SK-N-SH treated with all-trans-retinoic acid at 6 μM for 48 hours (cell line): ENCODE results near the gene SLC22A4.

ENCODE experiments used
- ATAC-seq: fragments of 200-7000 bp; cut with Tn5 transposase; 3 replicates; pipeline ENCODE4 v1.9.1; 2020; ENCODE audit warnings: mild to moderate bottlenecking, moderate library complexity
- ARNTL ChIP-seq: fragments of 450-650 bp; formaldehyde crosslinking; IDR thresholded peaks from 2 replicates; pipeline ENCODE4 v1.5.0; 2020; ENCODE audit warnings: low read depth, mild to moderate bottlenecking, moderate library complexity, borderline replicate concordance
- BACH2 ChIP-seq: fragments of 250-450 bp; sonication (Bioruptor Pico); IDR thresholded peaks from 2 replicates; pipeline ENCODE4 v1.9.0; 2021; ENCODE audit warnings: mild to moderate bottlenecking, borderline replicate concordance
- CSDC2 ChIP-seq: fragments of 250-450 bp; sonication (Bioruptor Pico); IDR thresholded peaks from 2 replicates; pipeline ENCODE4 v1.5.0; 2020; ENCODE audit warnings: mild to moderate bottlenecking, moderate library complexity
- CSRNP3 ChIP-seq: fragments of 250-450 bp; sonication (Bioruptor Pico); IDR thresholded peaks from 2 replicates; pipeline ENCODE4 v1.5.1; 2021; ENCODE audit warnings: mild to moderate bottlenecking, moderate library complexity
- ESRRG ChIP-seq: fragments of 250-450 bp; sonication (Bioruptor Pico); IDR thresholded peaks from 2 replicates; pipeline ENCODE4 v1.6.1; 2021; ENCODE audit warnings: mild to moderate bottlenecking
- GLIS3 ChIP-seq: fragments of 250-450 bp; sonication (Bioruptor Pico); IDR thresholded peaks from 2 replicates; pipeline ENCODE4 v1.5.0; 2020; ENCODE audit warnings: mild to moderate bottlenecking, moderate library complexity
- ISL1 ChIP-seq: fragments of 250-450 bp; sonication (Bioruptor Pico); IDR thresholded peaks from 2 replicates; pipeline ENCODE4 v2.1.2; 2022; ENCODE audit warnings: mild to moderate bottlenecking, moderate library complexity
- OSR1 ChIP-seq: fragments of 250-450 bp; sonication (Bioruptor Pico); IDR thresholded peaks from 2 replicates; pipeline ENCODE4 v1.8.0; 2022; ENCODE audit warnings: moderate library complexity, mild to moderate bottlenecking, inconsistent platforms
- PATZ1 ChIP-seq: fragments of 250-450 bp; sonication (Bioruptor Pico); IDR thresholded peaks from 2 replicates; pipeline ENCODE4 v1.8.0; 2020; ENCODE audit warnings: mild to moderate bottlenecking, moderate library complexity, borderline replicate concordance
- POU6F1 ChIP-seq: fragments of 250-450 bp; sonication (Bioruptor Pico); IDR thresholded peaks from 2 replicates; pipeline ENCODE4 v1.8.0; 2021; ENCODE audit warnings: low read depth, mild to moderate bottlenecking, moderate library complexity, borderline replicate concordance
- PPARA ChIP-seq: fragments of 250-450 bp; sonication (Bioruptor Pico); IDR thresholded peaks from 2 replicates; pipeline ENCODE4 v1.5.0; 2020; ENCODE audit warnings: mild to moderate bottlenecking, borderline replicate concordance
- RARB ChIP-seq: fragments of 250-450 bp; sonication (Bioruptor Pico); IDR thresholded peaks from 2 replicates; pipeline ENCODE4 v1.8.0; 2021; ENCODE audit warnings: mild to moderate bottlenecking, moderate library complexity
- SNAI2 ChIP-seq: fragments of 250-450 bp; sonication (Bioruptor Pico); IDR thresholded peaks from 2 replicates; pipeline ENCODE4 v1.5.0; 2020; ENCODE audit warnings: mild to moderate bottlenecking, moderate library complexity
- TCF4 ChIP-seq: fragments of 250-450 bp; sonication (Bioruptor Pico); IDR thresholded peaks from 2 replicates; pipeline ENCODE4 v1.8.0; 2021; ENCODE audit warnings: mild to moderate bottlenecking, moderate library complexity, borderline replicate concordance
- TOX ChIP-seq: fragments of 250-450 bp; sonication (Bioruptor Pico); IDR thresholded peaks from 2 replicates; pipeline ENCODE4 v1.8.0; 2021; ENCODE audit warnings: mild to moderate bottlenecking, moderate library complexity, borderline replicate concordance
- ZC3H10 ChIP-seq: fragments of 250-450 bp; sonication (Bioruptor Pico); IDR thresholded peaks from 2 replicates; pipeline ENCODE4 v1.5.1; 2021; ENCODE audit warnings: mild to moderate bottlenecking, moderate library complexity
- ZFP3 ChIP-seq: fragments of 250-450 bp; sonication (Bioruptor Pico); IDR thresholded peaks from 2 replicates; pipeline ENCODE4 v1.5.0; 2020; ENCODE audit warnings: mild to moderate bottlenecking, moderate library complexity
- ZFP30 ChIP-seq: fragments of 450-650 bp; formaldehyde crosslinking; IDR thresholded peaks from 2 replicates; pipeline ENCODE4 v1.5.0; 2022; ENCODE audit warnings: mild to moderate bottlenecking, moderate library complexity
- ZNF70 ChIP-seq: fragments of 450-650 bp; formaldehyde crosslinking; IDR thresholded peaks from 2 replicates; pipeline ENCODE4 v1.5.0; 2020; ENCODE audit warnings: mild to moderate bottlenecking, moderate library complexity
- ZNF8 ChIP-seq: fragments of 450-650 bp; formaldehyde crosslinking; IDR thresholded peaks from 2 replicates; pipeline ENCODE4 v1.5.0; 2020; ENCODE audit warnings: mild to moderate bottlenecking, moderate library complexity

SLC22A4 gene

GRCh38 chr5:132272311-132273210 lies 21.6 kb upstream of the SLC22A4 start (continued):
- TF ChIP-seq POU6F1 (no peak), SNAI2 (CRISPR knock-in tag) (no peak), CSDC2 (no peak), PPARA (no peak), ESRRG (no peak), ZFP30 (CRISPR knock-in tag) (no peak), OSR1 (no peak), TOX (no peak), ZC3H10 (no peak), ZFP3 (CRISPR knock-in tag) (no peak), GLIS3 (no peak), RARB (CRISPR knock-in tag) (no peak)

- ATAC-seq = no peak
- TF ChIP-seq ARNTL (CRISPR knock-in tag) = no peak
- TF ChIP-seq ZNF70 = no peak
- no peak for TF ChIP-seq ZC3H10
- TF ChIP-seq RARB (CRISPR knock-in tag) = no peak
- no peak for TF ChIP-seq ISL1
- TF ChIP-seq PATZ1 (CRISPR knock-in tag) = no peak
- TF ChIP-seq ESRRG = no peak
- TF ChIP-seq BACH2 = no peak
- TF ChIP-seq TCF4 (CRISPR knock-in tag) = no peak
- TF ChIP-seq ZNF8 (CRISPR knock-in tag) = no peak
- no peak for TF ChIP-seq OSR1
- TF ChIP-seq ZFP3 (CRISPR knock-in tag) = no peak
- TF ChIP-seq TOX = no peak
- no peak for TF ChIP-seq CSRNP3
- TF ChIP-seq, all 23 proteins: peak for 0
These were observed 20.6 kb upstream of the SLC22A4 start for GRCh38 chr5:132273631-132274030.

GRCh38 chr5:132274050-132274792 lies 20.0 kb upstream of the SLC22A4 start:
- ATAC-seq = no peak
- TF ChIP-seq ESRRG (no peak), POU6F1 (no peak), RARB (CRISPR knock-in tag) (no peak), ZFP30 (CRISPR knock-in tag) (no peak), ZNF70 (no peak), ZFP3 (CRISPR knock-in tag) (no peak), TOX (no peak), ZC3H10 (no peak)
- TF ChIP-seq, all 23 proteins: peak for 0

GRCh38 chr5:132275367-132276220 lies 18.6 kb upstream of the SLC22A4 start:
- ATAC-seq = no peak
- TF ChIP-seq TCF4 (CRISPR knock-in tag) (no peak), ZFP3 (CRISPR knock-in tag) (peak; percentile 94)
- TF ChIP-seq, all 23 proteins: peak for 1
